Spleen (tissue), 7 donors: ENCODE data around the gene ISCA1.

Experiments used
- CTCF ChIP-seq, 11 experiments: fragments of 200-600 bp in 7 of 11; fragments of 450-650 bp in 4 of 11; sonication (generic) in 4 of 11; IDR thresholded peaks in 8 of 11; conservative IDR thresholded peaks in 3 of 11; 1 replicate in 7 of 11; 2 replicates in 4 of 11; pipeline versions ENCODE4 v1.4.0 to v1.8.0; 2016 to 2021; ENCODE audit warnings: antibody characterized with exemption in 11 of 11, inconsistent platforms in 4 of 11, mild to moderate bottlenecking in 1 of 11
- POLR2A ChIP-seq, 3 donors: fragments of 450-650 bp; IDR thresholded peaks; one replicate each; pipeline ENCODE4 v1.5.1; 2017; ENCODE audit warnings: antibody characterized with exemption in 3 of 3, mild to moderate bottlenecking in 1 of 3
- donor health status: DM: no; HTN: no; CAD: no; lungs with moderate emphysema.
- donor health status: DM: no; HTN: no; CAD: no.
- donor health status: DM: no; HTN: no; CAD: no.

DNA sequence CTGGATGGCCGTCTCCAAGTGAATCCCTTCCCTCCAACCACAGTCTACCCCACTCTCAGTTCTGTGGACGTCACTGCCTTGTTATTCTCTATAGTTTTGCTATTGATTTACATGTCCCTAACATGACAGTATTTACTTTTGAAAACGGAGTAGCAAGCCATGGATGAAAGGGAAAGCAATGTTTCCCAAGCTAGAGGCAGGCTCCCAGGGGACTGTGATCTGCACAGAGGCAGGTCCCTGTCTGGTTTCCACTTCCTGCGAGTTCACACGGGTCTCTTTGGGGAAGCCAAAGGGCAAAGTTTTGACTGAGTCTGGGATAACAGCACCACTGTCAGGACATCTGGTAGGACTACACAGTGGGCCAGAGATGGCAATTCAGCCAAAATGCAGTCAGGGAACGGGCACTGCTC, 35.6 kb downstream of the ISCA1 start:
- TF ChIP-seq CTCF (IDR thresholded peaks at IDR 0.05 in 8 of 11, conservative IDR thresholded peaks at IDR 0.05 in 3 of 11): no peak
- TF ChIP-seq POLR2A (IDR thresholded peaks at IDR 0.05): no peak
